ENCODE data around the gene SLC2A13. TPM values are rescaled to one million over a fixed set of nuclear protein-coding genes. Genes with fewer than 3 reads are reported as not detected.

The SLC2A13 gene
- total RNA-seq, 2 donors from 2014 or later, result 10.3 to 12.9 TPM

DNA sequence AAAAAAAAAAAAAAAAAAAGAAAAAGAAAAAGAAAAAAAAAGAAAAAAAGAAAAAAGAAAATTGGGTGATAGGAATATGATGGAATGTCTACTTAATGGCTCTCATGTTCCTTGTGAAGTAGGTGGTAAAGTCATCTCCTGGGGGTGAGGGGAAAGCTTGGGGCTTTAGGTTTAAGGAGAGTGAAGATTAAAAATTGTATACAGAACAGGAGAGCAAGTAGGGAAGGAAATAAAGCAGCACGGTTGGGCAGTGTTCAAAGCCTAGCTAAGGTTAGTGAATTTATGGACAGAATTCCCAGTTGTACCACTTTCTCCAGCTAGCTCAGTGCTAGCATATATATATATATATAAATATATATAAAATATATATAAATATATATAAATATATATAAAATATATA is 40.0 kb upstream of the SLC2A13 start:
- H3K27me3 ChIP-seq (ENCODE audit: control insufficient read depth, insufficient read depth, low read length, poor library complexity, severe bottlenecking), result no peaks in the 10 kb centered on the region
- Mint-ChIP-seq H3K9me3 (no peaks in the 10 kb centered on the region), H3K4me1 (no peaks in the 10 kb centered on the region), H3K27me3 (ENCODE audit: insufficient read depth) (no peaks in the 10 kb centered on the region), H3K27ac (no peak overlapping the region), H3K36me3 (ENCODE audit: low read depth) (no peaks in the 10 kb centered on the region), H3K4me3 (no peak overlapping the region)
- H3K4me1 ChIP-seq (ENCODE audit: control insufficient read depth, insufficient read depth, low read length), result no peaks in the 10 kb centered on the region
- 91% methylated on average over 1 of the region's 1 CpG; no CpG with 5 or more reads in 1 of the 2 experiments for WGBS, 2 experiments (ENCODE audit: insufficient coverage in 1 of 2, insufficient read length in 1 of 2)
- TF ChIP-seq, protein P1, sequence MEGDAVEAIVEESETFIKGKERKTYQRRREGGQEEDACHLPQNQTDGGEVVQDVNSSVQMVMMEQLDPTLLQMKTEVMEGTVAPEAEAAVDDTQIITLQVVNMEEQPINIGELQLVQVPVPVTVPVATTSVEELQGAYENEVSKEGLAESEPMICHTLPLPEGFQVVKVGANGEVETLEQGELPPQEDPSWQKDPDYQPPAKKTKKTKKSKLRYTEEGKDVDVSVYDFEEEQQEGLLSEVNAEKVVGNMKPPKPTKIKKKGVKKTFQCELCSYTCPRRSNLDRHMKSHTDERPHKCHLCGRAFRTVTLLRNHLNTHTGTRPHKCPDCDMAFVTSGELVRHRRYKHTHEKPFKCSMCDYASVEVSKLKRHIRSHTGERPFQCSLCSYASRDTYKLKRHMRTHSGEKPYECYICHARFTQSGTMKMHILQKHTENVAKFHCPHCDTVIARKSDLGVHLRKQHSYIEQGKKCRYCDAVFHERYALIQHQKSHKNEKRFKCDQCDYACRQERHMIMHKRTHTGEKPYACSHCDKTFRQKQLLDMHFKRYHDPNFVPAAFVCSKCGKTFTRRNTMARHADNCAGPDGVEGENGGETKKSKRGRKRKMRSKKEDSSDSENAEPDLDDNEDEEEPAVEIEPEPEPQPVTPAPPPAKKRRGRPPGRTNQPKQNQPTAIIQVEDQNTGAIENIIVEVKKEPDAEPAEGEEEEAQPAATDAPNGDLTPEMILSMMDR (conservative IDR thresholded peaks at IDR 0.05), result no peak
- no peak overlapping the region for H3K27ac ChIP-seq (ENCODE audit: low read depth, low read length)
- DNase-seq, result no peak
- H3K4me3 ChIP-seq (ENCODE audit: low read length), result no peak overlapping the region
- no peaks in the 10 kb centered on the region for H3K36me3 ChIP-seq (ENCODE audit: control insufficient read depth, insufficient read depth, low read length)
- H3K9me3 ChIP-seq (ENCODE audit: control insufficient read depth, low read length), result no peaks in the 10 kb centered on the region
- H3K9ac ChIP-seq (ENCODE audit: extremely low read depth, low read length, poor library complexity, severe bottlenecking), result no peak overlapping the region

DNA sequence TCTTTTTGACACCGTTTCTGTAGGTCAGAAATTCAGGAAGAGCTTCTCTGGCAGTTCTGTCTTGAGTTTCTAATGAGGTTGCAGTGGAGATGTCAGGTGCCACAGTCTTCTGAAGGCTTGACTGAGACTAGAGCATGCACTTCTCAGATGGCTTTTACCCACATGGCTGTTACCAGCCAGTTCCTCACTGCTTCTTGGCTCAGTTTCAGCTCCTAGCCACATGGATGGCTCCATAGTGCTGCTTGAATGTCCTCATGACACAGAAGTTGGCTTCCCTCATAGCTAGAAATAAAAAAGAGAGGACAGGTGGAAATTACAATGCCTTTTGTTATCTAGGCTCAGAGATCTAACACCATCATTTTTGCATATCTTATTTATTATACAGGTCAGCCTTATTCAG is 38.1 kb upstream of the SLC2A13 start:
- TF ChIP-seq, protein P1 (conservative IDR thresholded peaks at IDR 0.05), result no peak
- Mint-ChIP-seq H3K27me3 (ENCODE audit: insufficient read depth) (no peaks in the 10 kb centered on the region), H3K4me3 (no peak overlapping the region), H3K4me1 (no peaks in the 10 kb centered on the region), H3K27ac (no peak overlapping the region), H3K36me3 (ENCODE audit: low read depth) (no peaks in the 10 kb centered on the region), H3K9me3 (no peaks in the 10 kb centered on the region)
- no peak overlapping the region for H3K9ac ChIP-seq (ENCODE audit: extremely low read depth, low read length, poor library complexity, severe bottlenecking)
- no peak overlapping the region for H3K4me3 ChIP-seq (ENCODE audit: low read length)
- WGBS, 2 experiments (ENCODE audit: insufficient coverage in 1 of 2, insufficient read length in 1 of 2), result 75% methylated on average over 1 of the region's 1 CpG; no CpG with 5 or more reads in 1 of the 2 experiments
- DNase-seq, result no peak
- no peaks in the 10 kb centered on the region for H3K27me3 ChIP-seq (ENCODE audit: control insufficient read depth, insufficient read depth, low read length, poor library complexity, severe bottlenecking)
- no peaks in the 10 kb centered on the region for H3K36me3 ChIP-seq (ENCODE audit: control insufficient read depth, insufficient read depth, low read length)
- no peaks in the 10 kb centered on the region for H3K4me1 ChIP-seq (ENCODE audit: control insufficient read depth, insufficient read depth, low read length)
- no peaks in the 10 kb centered on the region for H3K9me3 ChIP-seq (ENCODE audit: control insufficient read depth, low read length)
- H3K27ac ChIP-seq (ENCODE audit: low read depth, low read length), result no peak overlapping the region

DNA sequence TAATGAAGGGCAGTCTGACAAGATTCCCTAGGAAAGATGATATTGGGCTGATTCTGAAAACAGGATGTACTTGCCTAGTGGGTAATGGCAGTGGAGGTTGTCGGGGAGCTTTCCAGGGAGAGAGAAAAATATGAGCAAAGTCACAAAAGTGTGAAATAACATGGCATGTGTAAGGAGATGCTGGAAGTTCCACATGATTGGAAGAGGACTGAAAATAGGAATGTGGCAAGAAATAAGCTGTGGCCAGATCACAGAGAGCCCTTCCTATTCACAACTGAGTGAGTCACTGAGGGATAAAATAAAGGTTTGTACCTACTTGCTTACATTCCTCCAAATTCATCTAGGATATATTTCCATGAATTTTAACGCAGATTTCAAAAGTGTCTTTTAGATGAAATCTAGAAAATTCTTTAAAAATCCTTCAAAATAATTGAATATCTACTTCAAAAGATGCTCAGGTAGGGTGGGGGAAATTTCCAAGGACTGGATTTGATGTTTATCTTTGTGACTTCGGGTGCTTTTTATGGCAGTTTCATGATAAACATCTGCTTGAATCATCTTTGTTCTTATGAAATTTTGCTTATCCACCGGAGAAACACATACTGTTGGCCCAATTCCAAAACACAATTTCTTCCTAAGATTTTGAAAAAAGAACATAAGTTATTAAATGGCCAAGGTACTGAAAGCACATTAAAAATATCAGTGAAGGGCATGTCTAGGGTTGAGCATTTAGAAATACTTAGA is 36.3 kb upstream of the SLC2A13 start:
- H3K27ac Mint-ChIP-seq, result no peak overlapping the region
- Histone ChIP-seq H3K4me1 (ENCODE audit: control insufficient read depth, insufficient read depth, low read length) (no peaks in the 10 kb centered on the region), H3K36me3 (ENCODE audit: control insufficient read depth, insufficient read depth, low read length) (no peaks in the 10 kb centered on the region), H3K9me3 (ENCODE audit: control insufficient read depth, low read length) (no peaks in the 10 kb centered on the region), H3K4me3 (ENCODE audit: low read length) (no peak overlapping the region), H3K27me3 (ENCODE audit: control insufficient read depth, insufficient read depth, low read length, poor library complexity, severe bottlenecking) (no peaks in the 10 kb centered on the region), H3K27ac (ENCODE audit: low read depth, low read length) (no peak overlapping the region), H3K9ac (ENCODE audit: extremely low read depth, low read length, poor library complexity, severe bottlenecking) (no peak overlapping the region)
- no peak for DNase-seq
- no peaks in the 10 kb centered on the region for H3K36me3 Mint-ChIP-seq (ENCODE audit: low read depth)
- TF ChIP-seq, protein P1 (conservative IDR thresholded peaks at IDR 0.05), result no peak
- 88 to 100% methylated on average over 3 to 4 of the region's 4 CpGs for whole genome bisulfite sequencing, 2 experiments (ENCODE audit: insufficient coverage in 1 of 2, insufficient read length in 1 of 2)
- H3K4me1 Mint-ChIP-seq, result no peaks in the 10 kb centered on the region
- no peaks in the 10 kb centered on the region for H3K27me3 Mint-ChIP-seq (ENCODE audit: insufficient read depth)
- H3K4me3 Mint-ChIP-seq, result no peak overlapping the region
- H3K9me3 Mint-ChIP-seq, result no peaks in the 10 kb centered on the region
